ENCODE measurements around the gene CD180.

The CD180 gene

DNA sequence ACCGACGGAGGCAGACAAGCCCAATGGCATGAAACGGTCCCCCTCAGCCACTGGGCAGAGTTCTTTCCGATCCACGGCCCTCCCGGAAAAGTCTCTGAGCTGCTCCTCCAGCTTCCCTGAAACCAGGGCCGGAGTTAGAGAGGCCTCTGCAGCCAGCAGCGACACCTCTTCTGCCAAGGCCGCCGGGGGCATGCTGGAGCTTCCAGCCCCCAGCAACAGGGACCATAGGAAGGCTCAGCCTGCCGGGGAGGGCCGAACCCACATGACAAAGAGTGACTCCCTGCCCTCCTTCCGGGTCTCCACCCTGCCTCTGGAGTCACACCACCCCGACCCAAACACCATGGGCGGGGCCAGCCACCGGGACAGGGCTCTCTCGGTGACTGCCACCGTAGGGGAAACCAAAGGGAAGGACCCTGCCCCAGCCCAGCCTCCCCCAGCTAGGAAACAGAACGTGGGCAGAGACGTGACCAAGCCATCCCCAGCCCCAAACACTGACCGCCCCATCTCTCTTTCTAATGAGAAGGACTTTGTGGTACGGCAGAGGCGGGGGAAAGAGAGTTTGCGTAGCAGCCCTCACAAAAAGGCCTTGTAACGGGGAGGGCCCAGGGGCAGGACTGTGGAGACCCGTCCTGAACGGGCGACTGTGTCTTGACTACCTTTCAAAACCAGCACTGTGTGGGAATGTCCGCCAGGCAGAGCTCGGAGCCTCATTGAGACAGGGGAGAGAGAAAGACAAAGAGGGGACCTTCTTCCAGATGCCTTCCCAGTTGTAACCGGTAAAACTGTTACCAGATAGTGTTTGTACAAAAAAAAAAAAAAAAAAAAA is 29.9 kb downstream of the CD180 start:
- H3K36me3 Mint-ChIP-seq (ENCODE audit: low read depth): peaks cover 17% of the 10 kb centered on the region
- ATAC-seq: peak; percentile 75
- peak; percentile 77 for DNase-seq
- peaks cover 54% of the 10 kb centered on the region for H3K4me1 Mint-ChIP-seq
- H3K4me3 Mint-ChIP-seq: peak overlapping the region; percentile 78
- H3K27me3 Mint-ChIP-seq: no peaks in the 10 kb centered on the region
- H3K27ac Mint-ChIP-seq: peak overlapping the region; percentile 93
- no peaks in the 10 kb centered on the region for H3K9me3 Mint-ChIP-seq

DNA sequence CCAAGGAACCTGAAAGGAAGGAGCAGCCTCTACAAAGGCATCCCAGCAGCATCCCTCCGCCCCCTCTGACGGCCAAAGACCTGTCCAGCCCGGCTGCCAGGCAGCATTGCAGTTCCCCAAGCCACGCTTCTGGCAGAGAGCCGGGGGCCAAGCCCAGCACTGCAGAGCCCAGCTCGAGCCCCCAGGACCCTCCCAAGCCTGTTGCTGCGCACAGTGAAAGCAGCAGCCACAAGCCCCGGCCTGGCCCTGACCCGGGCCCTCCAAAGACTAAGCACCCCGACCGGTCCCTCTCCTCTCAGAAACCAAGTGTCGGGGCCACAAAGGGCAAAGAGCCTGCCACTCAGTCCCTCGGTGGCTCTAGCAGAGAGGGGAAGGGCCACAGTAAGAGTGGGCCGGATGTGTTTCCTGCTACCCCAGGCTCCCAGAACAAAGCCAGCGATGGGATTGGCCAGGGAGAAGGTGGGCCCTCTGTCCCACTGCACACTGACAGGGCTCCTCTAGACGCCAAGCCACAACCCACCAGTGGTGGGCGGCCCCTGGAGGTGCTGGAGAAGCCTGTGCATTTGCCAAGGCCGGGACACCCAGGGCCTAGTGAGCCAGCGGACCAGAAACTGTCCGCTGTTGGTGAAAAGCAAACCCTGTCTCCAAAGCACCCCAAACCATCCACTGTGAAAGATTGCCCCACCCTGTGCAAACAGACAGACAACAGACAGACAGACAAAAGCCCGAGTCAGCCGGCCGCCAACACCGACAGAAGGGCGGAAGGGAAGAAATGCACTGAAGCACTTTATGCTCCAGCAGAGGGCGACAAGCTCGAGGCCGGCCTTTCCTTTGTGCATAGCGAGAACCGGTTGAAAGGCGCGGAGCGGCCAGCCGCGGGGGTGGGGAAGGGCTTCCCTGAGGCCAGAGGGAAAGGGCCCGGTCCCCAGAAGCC is 30.8 kb downstream of the CD180 start:
- Mint-ChIP-seq H3K4me3 (peak overlapping the region; percentile 78), H3K27me3 (no peaks in the 10 kb centered on the region), H3K4me1 (peaks cover 63% of the 10 kb centered on the region), H3K27ac (peak overlapping the region; percentile 93), H3K36me3 (ENCODE audit: low read depth) (peaks cover 17% of the 10 kb centered on the region), H3K9me3 (no peaks in the 10 kb centered on the region)
- DNase-seq (peak; percentile 82), ATAC-seq (peak; percentile 87)

DNA sequence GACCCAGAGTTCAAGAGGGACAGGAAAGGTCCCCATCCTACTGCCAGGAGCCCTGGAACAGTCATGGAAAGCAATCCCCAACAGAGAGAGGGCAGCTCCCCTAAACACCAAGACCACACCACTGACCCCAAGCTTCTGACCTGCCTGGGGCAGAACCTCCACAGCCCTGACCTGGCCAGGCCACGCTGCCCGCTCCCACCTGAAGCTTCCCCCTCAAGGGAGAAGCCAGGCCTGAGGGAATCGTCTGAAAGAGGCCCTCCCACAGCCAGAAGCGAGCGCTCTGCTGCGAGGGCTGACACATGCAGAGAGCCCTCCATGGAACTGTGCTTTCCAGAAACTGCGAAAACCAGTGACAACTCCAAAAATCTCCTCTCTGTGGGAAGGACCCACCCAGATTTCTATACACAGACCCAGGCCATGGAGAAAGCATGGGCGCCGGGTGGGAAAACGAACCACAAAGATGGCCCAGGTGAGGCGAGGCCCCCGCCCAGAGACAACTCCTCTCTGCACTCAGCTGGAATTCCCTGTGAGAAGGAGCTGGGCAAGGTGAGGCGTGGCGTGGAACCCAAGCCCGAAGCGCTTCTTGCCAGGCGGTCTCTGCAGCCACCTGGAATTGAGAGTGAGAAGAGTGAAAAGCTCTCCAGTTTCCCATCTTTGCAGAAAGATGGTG is 31.6 kb downstream of the CD180 start:
- Mint-ChIP-seq H3K9me3 (no peaks in the 10 kb centered on the region), H3K27ac (peak overlapping the region; percentile 53), H3K4me1 (peaks cover 71% of the 10 kb centered on the region), H3K27me3 (no peaks in the 10 kb centered on the region), H3K36me3 (ENCODE audit: low read depth) (peaks cover 17% of the 10 kb centered on the region), H3K4me3 (peak overlapping the region; percentile 78)
- no peak for DNase-seq
- ATAC-seq: no peak

DNA sequence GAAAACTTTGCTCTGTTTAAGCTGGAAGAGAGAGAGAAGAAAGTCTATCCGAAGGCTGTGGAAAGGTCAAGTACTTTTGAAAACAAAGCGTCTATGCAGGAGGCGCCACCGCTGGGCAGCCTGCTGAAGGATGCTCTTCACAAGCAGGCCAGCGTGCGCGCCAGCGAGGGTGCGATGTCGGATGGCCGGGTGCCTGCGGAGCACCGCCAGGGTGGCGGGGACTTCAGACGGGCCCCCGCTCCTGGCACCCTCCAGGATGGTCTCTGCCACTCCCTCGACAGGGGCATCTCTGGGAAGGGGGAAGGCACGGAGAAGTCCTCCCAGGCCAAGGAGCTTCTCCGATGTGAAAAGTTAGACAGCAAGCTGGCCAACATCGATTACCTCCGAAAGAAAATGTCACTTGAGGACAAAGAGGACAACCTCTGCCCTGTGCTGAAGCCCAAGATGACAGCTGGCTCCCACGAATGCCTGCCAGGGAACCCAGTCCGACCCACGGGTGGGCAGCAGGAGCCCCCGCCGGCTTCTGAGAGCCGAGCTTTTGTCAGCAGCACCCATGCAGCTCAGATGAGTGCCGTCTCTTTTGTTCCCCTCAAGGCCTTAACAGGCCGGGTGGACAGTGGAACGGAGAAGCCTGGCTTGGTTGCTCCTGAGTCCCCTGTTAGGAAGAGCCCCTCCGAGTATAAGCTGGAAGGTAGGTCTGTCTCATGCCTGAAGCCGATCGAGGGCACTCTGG is 32.6 kb downstream of the CD180 start:
- H3K4me1 Mint-ChIP-seq: peaks cover 77% of the 10 kb centered on the region
- DNase-seq (no peak), ATAC-seq (no peak)
- H3K36me3 Mint-ChIP-seq (ENCODE audit: low read depth): peaks cover 17% of the 10 kb centered on the region
- no peaks in the 10 kb centered on the region for H3K9me3 Mint-ChIP-seq
- H3K4me3 Mint-ChIP-seq: peak overlapping the region; percentile 36
- no peaks in the 10 kb centered on the region for H3K27me3 Mint-ChIP-seq
- peak overlapping the region; percentile 53 for H3K27ac Mint-ChIP-seq

DNA sequence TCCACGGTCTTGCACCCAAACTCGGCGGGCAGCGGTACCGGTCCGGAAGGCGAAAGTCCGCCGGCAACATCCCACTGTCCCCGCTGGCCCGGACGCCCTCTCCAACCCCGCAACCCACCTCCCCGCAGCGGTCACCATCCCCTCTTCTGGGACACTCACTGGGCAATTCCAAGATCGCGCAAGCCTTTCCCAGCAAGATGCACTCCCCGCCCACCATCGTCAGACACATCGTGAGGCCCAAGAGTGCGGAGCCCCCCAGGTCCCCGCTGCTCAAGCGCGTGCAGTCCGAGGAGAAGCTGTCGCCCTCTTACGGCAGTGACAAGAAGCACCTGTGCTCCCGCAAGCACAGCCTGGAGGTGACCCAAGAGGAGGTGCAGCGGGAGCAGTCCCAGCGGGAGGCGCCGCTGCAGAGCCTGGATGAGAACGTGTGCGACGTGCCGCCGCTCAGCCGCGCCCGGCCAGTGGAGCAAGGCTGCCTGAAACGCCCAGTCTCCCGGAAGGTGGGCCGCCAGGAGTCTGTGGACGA is 33.3 kb downstream of the CD180 start:
- peaks cover 17% of the 10 kb centered on the region for H3K36me3 Mint-ChIP-seq (ENCODE audit: low read depth)
- no peak overlapping the region for H3K27ac Mint-ChIP-seq
- ATAC-seq: no peak
- H3K9me3 Mint-ChIP-seq: no peaks in the 10 kb centered on the region
- DNase-seq: no peak
- H3K4me1 Mint-ChIP-seq: peaks cover 79% of the 10 kb centered on the region
- no peaks in the 10 kb centered on the region for H3K27me3 Mint-ChIP-seq
- peak overlapping the region; percentile 4 for H3K4me3 Mint-ChIP-seq

DNA sequence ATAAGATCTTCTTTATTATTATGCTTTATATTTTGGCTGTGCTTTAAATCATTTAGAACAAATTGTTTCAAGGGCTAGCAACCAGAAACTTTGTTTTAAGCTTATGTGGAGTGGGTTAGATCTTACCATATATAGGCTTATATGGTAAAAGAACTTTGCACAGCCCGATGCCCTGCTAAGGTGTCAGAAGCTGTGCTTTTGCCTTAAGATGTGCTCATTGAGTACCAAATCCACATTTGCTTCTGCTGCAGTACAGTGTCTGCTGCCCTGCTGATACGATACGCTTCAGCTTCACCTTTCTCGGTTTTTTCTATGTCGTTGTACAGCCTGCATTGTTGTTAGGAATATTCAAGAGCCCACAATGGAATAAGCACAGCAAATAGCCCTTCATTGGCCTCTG is 34.8 kb downstream of the CD180 start:
- Mint-ChIP-seq H3K27me3 (no peaks in the 10 kb centered on the region), H3K4me1 (peaks cover 75% of the 10 kb centered on the region), H3K9me3 (no peaks in the 10 kb centered on the region), H3K4me3 (no peak overlapping the region), H3K36me3 (ENCODE audit: low read depth) (peaks cover 15% of the 10 kb centered on the region), H3K27ac (no peak overlapping the region)
- no peak for ATAC-seq
- DNase-seq: no peak

DNA sequence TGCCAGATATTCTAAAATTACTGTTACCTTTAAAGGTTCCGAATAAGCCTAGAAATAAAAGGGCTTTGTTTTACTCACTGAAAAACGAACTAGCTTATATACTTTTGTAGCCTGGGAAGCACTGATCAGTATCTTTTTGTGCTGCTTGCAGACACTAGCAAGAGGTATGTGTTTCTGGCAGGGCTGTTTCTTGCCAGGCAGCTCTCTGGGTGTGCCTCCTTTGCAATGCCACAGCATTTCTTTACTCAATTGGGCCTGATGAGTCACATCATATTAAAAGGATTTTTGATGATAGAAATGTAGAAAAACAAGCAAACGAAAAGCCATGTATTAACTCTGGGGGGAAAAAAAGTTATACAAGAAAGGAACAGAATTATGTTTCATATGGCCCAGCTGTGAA is 35.6 kb downstream of the CD180 start:
- no peak for DNase-seq
- Mint-ChIP-seq H3K27me3 (no peaks in the 10 kb centered on the region), H3K4me3 (peak overlapping the region; percentile 21), H3K27ac (peak overlapping the region; percentile 75), H3K36me3 (ENCODE audit: low read depth) (peaks cover 15% of the 10 kb centered on the region), H3K4me1 (peaks cover 70% of the 10 kb centered on the region), H3K9me3 (no peaks in the 10 kb centered on the region)
- ATAC-seq: no peak

DNA sequence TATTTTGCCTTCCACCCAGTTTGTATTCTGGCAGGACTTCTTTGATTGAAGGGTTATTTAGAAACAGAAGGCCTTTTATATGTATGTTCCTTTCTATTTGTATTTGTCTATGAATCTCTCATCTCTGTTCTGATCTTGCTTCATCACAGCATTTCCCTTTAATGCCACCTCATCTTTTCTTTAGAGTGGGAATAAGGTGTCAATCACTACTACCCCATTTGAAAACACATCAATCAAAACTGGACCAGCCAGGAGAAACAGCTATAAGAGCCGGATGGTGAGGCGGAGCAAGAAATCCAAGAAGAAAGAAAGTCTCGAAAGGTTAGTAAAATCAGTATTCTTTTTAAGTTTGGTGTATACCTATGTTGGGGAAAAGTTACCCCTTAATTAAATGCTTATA is 36.3 kb downstream of the CD180 start:
- peaks cover 15% of the 10 kb centered on the region for H3K36me3 Mint-ChIP-seq (ENCODE audit: low read depth)
- no peak for DNase-seq
- H3K4me3 Mint-ChIP-seq: no peak overlapping the region
- no peak overlapping the region for H3K27ac Mint-ChIP-seq
- no peaks in the 10 kb centered on the region for H3K27me3 Mint-ChIP-seq
- ATAC-seq: no peak
- H3K9me3 Mint-ChIP-seq: no peaks in the 10 kb centered on the region
- peaks cover 63% of the 10 kb centered on the region for H3K4me1 Mint-ChIP-seq

DNA sequence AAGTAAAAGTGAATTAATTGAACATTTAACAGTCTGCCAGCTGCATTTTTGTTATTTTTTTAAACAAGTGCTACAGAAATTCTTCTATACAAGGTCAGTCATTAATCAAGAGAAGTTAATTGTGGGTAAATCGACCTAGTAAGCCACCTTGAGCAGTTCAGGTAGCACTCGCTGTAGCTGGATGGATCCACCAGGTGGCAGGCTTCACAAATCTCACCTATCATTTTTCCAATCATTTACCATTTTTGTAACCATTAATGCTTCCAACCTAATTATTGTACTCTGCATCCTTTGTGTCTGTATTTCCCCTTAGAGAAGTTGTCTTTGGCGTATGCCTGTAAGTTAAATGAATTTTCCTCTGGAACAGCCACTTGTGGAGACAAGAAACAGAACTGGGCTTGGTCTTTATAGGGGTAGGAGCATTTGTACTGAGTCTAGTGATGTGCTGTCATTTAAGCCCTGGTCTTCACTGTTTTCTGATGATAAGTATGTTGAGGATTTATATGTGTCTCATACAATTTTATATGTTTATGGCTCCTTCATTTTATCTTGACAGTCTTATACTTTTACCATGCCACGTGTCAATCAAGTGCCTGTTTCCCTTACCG is 39.5 kb downstream of the CD180 start:
- ATAC-seq: no peak
- DNase-seq: peak; percentile 57
- H3K27me3 Mint-ChIP-seq: no peaks in the 10 kb centered on the region
- no peak overlapping the region for H3K4me3 Mint-ChIP-seq
- H3K4me1 Mint-ChIP-seq: peaks cover 42% of the 10 kb centered on the region
- peak overlapping the region; percentile 13 for H3K27ac Mint-ChIP-seq
- H3K36me3 Mint-ChIP-seq (ENCODE audit: low read depth): no peaks in the 10 kb centered on the region
- H3K9me3 Mint-ChIP-seq: no peaks in the 10 kb centered on the region

DNA sequence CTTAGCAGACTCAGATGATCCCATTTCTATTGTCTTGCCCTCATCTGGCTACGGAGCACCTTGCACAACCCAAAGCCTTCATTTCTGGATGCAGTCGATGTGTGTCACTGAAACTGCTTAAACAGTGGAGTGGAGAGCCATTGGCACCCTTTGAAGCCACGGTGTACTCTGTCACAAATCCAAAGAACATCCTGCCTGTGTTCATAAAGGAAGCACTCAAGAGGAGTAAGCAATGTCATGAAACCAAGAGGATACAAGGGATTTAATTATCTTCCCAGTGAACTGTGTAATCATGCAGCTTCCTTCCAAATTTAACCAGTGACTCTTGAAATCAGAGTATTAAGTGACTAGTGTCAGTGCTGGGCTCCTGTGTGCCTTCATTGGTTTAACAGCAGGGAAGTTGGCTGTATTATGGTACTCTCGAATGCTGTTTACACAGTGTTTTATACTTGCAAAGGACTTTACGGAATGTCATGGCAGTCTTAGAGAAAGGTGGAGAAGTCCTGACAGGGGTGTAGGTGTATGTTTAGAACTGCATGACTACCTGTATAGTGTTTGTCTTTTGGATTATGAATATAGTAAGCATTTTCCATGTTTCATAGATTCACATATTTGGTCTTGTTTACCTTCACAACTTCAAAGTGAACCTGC is 41.9 kb downstream of the CD180 start:
- DNase-seq (no peak), ATAC-seq (no peak)
- peaks cover 8% of the 10 kb centered on the region for H3K36me3 Mint-ChIP-seq (ENCODE audit: low read depth)
- no peaks in the 10 kb centered on the region for H3K9me3 Mint-ChIP-seq
- peaks cover 18% of the 10 kb centered on the region for H3K4me1 Mint-ChIP-seq
- H3K4me3 Mint-ChIP-seq: no peak overlapping the region
- H3K27ac Mint-ChIP-seq: no peak overlapping the region
- no peaks in the 10 kb centered on the region for H3K27me3 Mint-ChIP-seq

DNA sequence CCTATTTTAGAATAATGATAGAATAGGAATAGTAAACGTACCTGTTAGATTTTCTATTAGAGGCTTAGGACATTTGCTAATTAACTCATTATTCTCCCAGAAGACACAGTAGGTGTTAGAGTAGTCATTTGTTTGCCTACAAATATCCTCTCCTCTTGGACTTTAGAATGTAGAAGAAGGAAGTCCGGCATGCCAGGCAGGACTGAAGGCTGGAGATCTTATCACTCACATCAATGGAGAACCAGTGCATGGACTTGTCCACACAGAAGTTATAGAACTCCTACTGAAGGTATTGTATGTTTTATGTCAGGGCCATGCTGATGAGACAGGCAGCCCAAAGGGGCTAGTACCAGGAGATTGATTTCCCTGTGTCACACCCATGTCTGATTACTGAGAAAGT is 43.3 kb downstream of the CD180 start:
- no peak overlapping the region for H3K4me3 Mint-ChIP-seq
- H3K4me1 Mint-ChIP-seq: peaks cover 11% of the 10 kb centered on the region
- peaks cover 9% of the 10 kb centered on the region for H3K36me3 Mint-ChIP-seq (ENCODE audit: low read depth)
- DNase-seq: no peak
- H3K9me3 Mint-ChIP-seq: no peaks in the 10 kb centered on the region
- H3K27ac Mint-ChIP-seq: no peak overlapping the region
- H3K27me3 Mint-ChIP-seq: no peaks in the 10 kb centered on the region
- no peak for ATAC-seq

DNA sequence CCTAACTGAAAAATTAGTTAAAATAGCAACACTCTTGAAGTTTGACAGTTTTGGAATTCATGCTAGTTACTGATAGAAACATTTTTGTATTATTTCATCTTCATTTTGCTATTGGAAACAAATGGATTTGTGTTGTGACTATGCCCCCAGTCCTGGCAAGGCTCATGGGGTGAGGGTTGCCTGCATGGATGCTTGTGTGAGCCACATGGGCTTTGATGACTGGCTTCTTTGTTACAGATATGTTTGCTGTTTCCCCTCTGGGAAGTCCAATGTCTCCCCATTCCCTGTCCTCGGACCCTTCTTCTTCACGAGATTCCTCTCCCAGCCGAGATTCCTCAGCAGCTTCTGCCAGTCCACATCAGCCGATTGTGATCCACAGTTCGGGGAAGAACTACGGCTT is 44.2 kb downstream of the CD180 start:
- DNase-seq: no peak
- Mint-ChIP-seq H3K4me3 (no peak overlapping the region), H3K36me3 (ENCODE audit: low read depth) (peaks cover 9% of the 10 kb centered on the region), H3K27ac (no peak overlapping the region), H3K9me3 (no peaks in the 10 kb centered on the region), H3K27me3 (no peaks in the 10 kb centered on the region), H3K4me1 (peaks cover 5% of the 10 kb centered on the region)
- ATAC-seq: no peak

DNA sequence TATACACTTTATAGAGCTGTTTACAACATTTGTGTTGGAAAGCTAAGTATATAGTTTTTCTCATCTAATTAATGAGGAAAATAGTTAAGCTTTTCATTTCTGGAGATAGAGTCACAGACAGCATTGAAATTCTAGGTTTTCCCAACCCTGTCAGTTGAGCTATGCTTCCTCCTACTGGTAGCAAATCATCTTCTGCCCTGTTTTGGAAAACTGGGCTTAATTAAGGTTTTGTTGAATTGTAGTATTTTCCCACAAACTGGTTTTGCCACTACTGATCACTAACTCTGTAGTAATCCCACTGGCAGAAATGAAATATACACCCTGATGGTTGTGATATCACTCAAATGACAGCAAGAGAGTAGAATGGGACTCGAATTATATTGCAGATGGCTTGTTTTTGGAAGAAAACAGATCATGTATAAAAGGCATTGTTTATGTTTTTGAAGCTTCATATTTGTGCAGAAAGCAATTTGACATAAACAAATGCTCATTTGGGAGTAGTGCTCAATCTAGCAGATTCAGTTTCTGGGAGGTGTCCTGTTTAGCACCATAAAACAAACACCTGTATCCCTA is 46.6 kb downstream of the CD180 start:
- DNase-seq (no peak), ATAC-seq (no peak)
- Mint-ChIP-seq H3K4me3 (no peak overlapping the region), H3K27me3 (no peaks in the 10 kb centered on the region), H3K27ac (no peak overlapping the region), H3K9me3 (no peaks in the 10 kb centered on the region), H3K4me1 (no peaks in the 10 kb centered on the region), H3K36me3 (ENCODE audit: low read depth) (peaks cover 12% of the 10 kb centered on the region)

Data from activated naive CD8-positive, alpha-beta T cell treated with anti-CD3 and anti-CD28 coated beads, Interleukin-2, amount 50 U/mL, for 24 hours (primary cell).